Erythroblast (primary cell): Measurements from ENCODE around the gene ARHGDIA.

Experiments used
- GATA1 ChIP-seq: IDR thresholded peaks from 2 replicates; pipeline ENCODE4 v1.6.1; 2011; ENCODE audit warnings: low read depth, mild to moderate bottlenecking, control low read depth, low read length, moderate library complexity
- POLR2A ChIP-seq: IDR thresholded peaks from 2 replicates; pipeline ENCODE4 v1.6.1; 2011; ENCODE audit warnings: mild to moderate bottlenecking, low read length

- no peak for TF ChIP-seq POLR2A
- TF ChIP-seq GATA1: no peak
These were observed 47.9 kb downstream of the ARHGDIA start for GRCh38 chr17:81822996-81823819.
